GM21423 (cell line): ENCODE data around the gene SMAD7.

ENCODE experiments used
- ATAC-seq: cut with Tn5 transposase; IDR thresholded peaks from one replicate; pipeline ENCODE4 v1.9.1; 2021; ENCODE audit warnings: mild to moderate bottlenecking, moderate library complexity; ENCODE audit not compliant: unreplicated experiment

SMAD7 gene

GRCh38 chr18:48946329-48946835, 4.4 kb downstream of the SMAD7 start:
- ATAC-seq = no peak

GRCh38 chr18:48945953-48946217, 4.9 kb downstream of the SMAD7 start:
- ATAC-seq = no peak

GRCh38 chr18:48944634-48945033, 6.1 kb downstream of the SMAD7 start:
- no peak for ATAC-seq

- no peak for ATAC-seq
Measured at GRCh38 chr18:48943736-48944527, 6.8 kb downstream of the SMAD7 start.

- ATAC-seq = no peak
Measured at GRCh38 chr18:48943333-48943732, 7.4 kb downstream of the SMAD7 start.

GRCh38 chr18:48942554-48943261, 8.1 kb downstream of the SMAD7 start:
- ATAC-seq = no peak

- ATAC-seq = no peak
Measured at GRCh38 chr18:48942086-48942485, 8.7 kb downstream of the SMAD7 start.

- ATAC-seq = no peak
Measured at GRCh38 chr18:48941672-48942071, 9.1 kb downstream of the SMAD7 start.

GRCh38 chr18:48940854-48941611, 9.7 kb downstream of the SMAD7 start:
- ATAC-seq = peak; percentile 64

- no peak for ATAC-seq
Measured at GRCh38 chr18:48939205-48940097, 11.3 kb downstream of the SMAD7 start.

- ATAC-seq = no peak
Measured at GRCh38 chr18:48938827-48939204, 11.9 kb downstream of the SMAD7 start.

GRCh38 chr18:48937869-48938750, 12.7 kb downstream of the SMAD7 start:
- no peak for ATAC-seq

- ATAC-seq = no peak
Measured at GRCh38 chr18:48935433-48935774, 15.4 kb downstream of the SMAD7 start.

- peak; percentile 46 for ATAC-seq
Measured at GRCh38 chr18:48934723-48935432, 15.9 kb downstream of the SMAD7 start.

- no peak for ATAC-seq
Measured at GRCh38 chr18:48934415-48934722, 16.4 kb downstream of the SMAD7 start.

- no peak for ATAC-seq
Measured at GRCh38 chr18:48933578-48934414, 17.0 kb downstream of the SMAD7 start.

- ATAC-seq = no peak
Measured at GRCh38 chr18:48932822-48933510, 17.8 kb downstream of the SMAD7 start.

GRCh38 chr18:48932462-48932818, 18.3 kb downstream of the SMAD7 start:
- ATAC-seq = no peak
